ENCODE data around the gene SGCG.

- no peak for TF ChIP-seq CTCF (IDR thresholded peaks at IDR 0.05)
- no peak for TF ChIP-seq POLR2A (IDR thresholded peaks at IDR 0.05)
Observed at GRCh38 chr13:23323946-23324709, 143.3 kb downstream of the SGCG start.

Data from adrenal gland (tissue), 5 donors.